WTC11 (cell line): ENCODE results near the gene SYT7. TPM values are rescaled to one million over a fixed set of nuclear protein-coding genes. Genes with fewer than 3 reads are reported as not detected.

Experiments
- ATAC-seq: fragments of 200-7000 bp; cut with Tn5 transposase; 2 replicates; pipeline ENCODE4 v1.10.0; 2021; ENCODE audit warnings: mild to moderate bottlenecking, moderate library complexity
- CTCF ChIA-PET: fragments of 300-600 bp; sonication (Branson Sonifier 250); formaldehyde crosslinking; loops from one replicate; lab custom pipeline; 2021; ENCODE audit warnings: antibody characterized with exemption; lab: Charles Lee
- POLR2A ChIA-PET: fragments of 350-600 bp; sonication (Branson Sonifier 250); formaldehyde crosslinking; loops from one replicate; lab custom pipeline; 2021; ENCODE audit warnings: antibody characterized with exemption; lab: Charles Lee
- DNase-seq: peaks from one replicate; pipeline ENCODE4 v3.0.0; 2021; ENCODE audit warnings: low spot score
- H3K27ac Mint-ChIP-seq: 2 replicates; pipeline ENCODE4 v1.8.0; 2021; ENCODE audit warnings: mixed read lengths
- H3K27me3 Mint-ChIP-seq: 2 replicates; pipeline ENCODE4 v1.8.0; 2021; ENCODE audit warnings: low read depth, mild to moderate bottlenecking, moderate library complexity, mixed read lengths
- H3K36me3 Mint-ChIP-seq: 2 replicates; pipeline ENCODE4 v1.8.0; 2021; ENCODE audit warnings: mixed read lengths
- H3K4me1 Mint-ChIP-seq: 2 replicates; pipeline ENCODE4 v1.8.0; 2022; ENCODE audit warnings: mixed read lengths
- H3K4me3 Mint-ChIP-seq: 2 replicates; pipeline ENCODE4 v1.8.0; 2021; ENCODE audit warnings: mild to moderate bottlenecking, moderate library complexity, mixed read lengths
- H3K9me3 Mint-ChIP-seq: 2 replicates; pipeline ENCODE4 v1.8.0; 2021; ENCODE audit warnings: mixed read lengths
- EMX1 ChIP-seq: fragments of 250-450 bp; sonication (Bioruptor Pico); IDR thresholded peaks from 2 replicates; pipeline ENCODE4 v1.8.0; 2021; ENCODE audit warnings: mild to moderate bottlenecking
- FOXJ3 ChIP-seq: sonication (generic); formaldehyde crosslinking; IDR thresholded peaks from 2 replicates; pipeline ENCODE4 v1.9.0; 2021; ENCODE audit warnings: missing genetic modification reagents, mild to moderate bottlenecking, borderline replicate concordance
- GRHL2 ChIP-seq: fragments of 250-450 bp; sonication (Bioruptor Pico); IDR thresholded peaks from 2 replicates; pipeline ENCODE4 v1.8.0; 2022; ENCODE audit warnings: mild to moderate bottlenecking, moderate library complexity; ENCODE audit not compliant: insufficient replicate concordance, severe bottlenecking
- JAZF1 ChIP-seq: fragments of 250-450 bp; sonication (Bioruptor Pico); IDR thresholded peaks from 2 replicates; pipeline ENCODE4 v1.9.0; 2021; ENCODE audit warnings: moderate library complexity, mild to moderate bottlenecking, inconsistent platforms
- NFYB ChIP-seq: sonication (generic); formaldehyde crosslinking; conservative IDR thresholded peaks from 2 replicates; pipeline ENCODE4 v1.8.0; 2022; ENCODE audit warnings: low read depth, missing genetic modification reagents
- NR3C1 ChIP-seq: sonication (generic); formaldehyde crosslinking; conservative IDR thresholded peaks from 2 replicates; pipeline ENCODE4 v1.8.1; 2023; ENCODE audit warnings: low read depth, mild to moderate bottlenecking, missing genetic modification reagents
- RELA ChIP-seq: sonication (generic); formaldehyde crosslinking; IDR thresholded peaks from 2 replicates; pipeline ENCODE4 v1.8.1; 2022; ENCODE audit warnings: missing genetic modification reagents, mild to moderate bottlenecking, borderline replicate concordance
- SOX15 ChIP-seq: fragments of 250-450 bp; sonication (Bioruptor Pico); IDR thresholded peaks from 2 replicates; pipeline ENCODE4 v1.9.0; 2021; ENCODE audit warnings: mild to moderate bottlenecking
- TEAD1 ChIP-seq: sonication (generic); formaldehyde crosslinking; IDR thresholded peaks from 2 replicates; pipeline ENCODE4 v1.8.0; 2022; ENCODE audit warnings: mild to moderate bottlenecking, missing genetic modification reagents
- ZNF232 ChIP-seq: sonication (generic); formaldehyde crosslinking; IDR thresholded peaks from 2 replicates; pipeline ENCODE4 v1.8.0; 2022; ENCODE audit warnings: mild to moderate bottlenecking, missing genetic modification reagents
- total RNA-seq: library from RNA; stranded (reverse); gene quantifications from 3 replicates; pipeline ENCODE4 v1.2.3, GENCODE V29; 2021
- TF ChIP-seq, protein P1 (sequence below): sonication (generic); formaldehyde crosslinking; IDR thresholded peaks from 2 replicates; pipeline ENCODE4 v1.8.1; 2022; ENCODE audit warnings: low read depth, mild to moderate bottlenecking, moderate library complexity, missing genetic modification reagents, borderline replicate concordance
- TF ChIP-seq, protein P2 (sequence below): sonication (generic); formaldehyde crosslinking; IDR thresholded peaks from 2 replicates; pipeline ENCODE4 v1.8.0; 2023; ENCODE audit warnings: missing genetic modification reagents, mild to moderate bottlenecking, borderline replicate concordance
- TF ChIP-seq, protein P3 (sequence below): sonication (generic); formaldehyde crosslinking; IDR thresholded peaks from 2 replicates; pipeline ENCODE4 v1.8.1; 2023; ENCODE audit warnings: mild to moderate bottlenecking, missing genetic modification reagents
- TF ChIP-seq, protein P4 (sequence below): sonication (generic); formaldehyde crosslinking; IDR thresholded peaks from 2 replicates; pipeline ENCODE4 v1.8.0; 2022; ENCODE audit warnings: mild to moderate bottlenecking, missing genetic modification reagents
- TF ChIP-seq, protein P5 (sequence below): sonication (generic); formaldehyde crosslinking; IDR thresholded peaks from 2 replicates; pipeline ENCODE4 v1.8.1; 2022; ENCODE audit warnings: missing genetic modification reagents, borderline replicate concordance
- TF ChIP-seq, protein P6 (sequence below): sonication (generic); formaldehyde crosslinking; IDR thresholded peaks from 2 replicates; pipeline ENCODE4 v1.8.1; 2023; ENCODE audit warnings: mild to moderate bottlenecking, missing genetic modification reagents, borderline replicate concordance

Gene SYT7
- total RNA-seq, 1 experiment from 2014 or later: 12.5 TPM

DNA sequence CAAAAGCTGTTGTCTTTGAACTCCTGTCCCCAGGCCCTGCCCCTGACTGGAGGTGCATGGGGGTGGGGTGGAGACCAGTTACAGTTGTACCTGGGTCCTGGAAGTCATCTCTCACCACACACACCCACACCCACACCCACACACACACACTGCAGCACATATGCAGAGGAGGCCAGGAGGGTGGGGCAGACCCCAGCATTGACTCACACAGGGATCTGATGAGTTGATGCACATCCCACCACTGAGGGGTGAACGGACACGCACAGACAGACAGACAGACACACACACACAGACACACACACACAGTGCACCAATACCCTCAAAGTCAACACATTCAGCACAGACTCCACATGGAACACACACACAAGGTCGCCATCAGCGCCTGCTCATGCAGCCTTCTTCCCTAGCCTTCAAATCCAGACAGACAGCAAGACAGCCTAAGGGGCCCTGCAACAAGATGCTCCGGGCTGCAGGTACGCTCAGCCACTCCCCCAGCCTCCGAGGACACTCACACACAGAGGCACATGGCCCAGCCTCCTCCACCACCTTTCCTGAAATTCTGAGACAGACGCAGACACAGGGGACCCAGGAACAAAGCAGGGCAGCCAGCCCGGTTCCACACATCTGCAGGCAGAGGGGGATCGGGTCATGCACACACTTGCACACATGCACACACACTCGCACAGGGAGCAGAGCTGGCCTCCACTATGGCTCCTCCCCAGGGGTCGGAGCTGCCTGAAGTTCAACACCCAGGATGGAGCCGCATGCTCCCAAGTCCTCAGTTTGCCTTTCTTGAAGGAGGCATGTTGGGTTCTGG, 26.5 kb downstream of the SYT7 start (continued):
- TF ChIP-seq ZNF232: no peak
- no peak for TF ChIP-seq GRHL2
- TF ChIP-seq, all 79 proteins: peak for 0

DNA sequence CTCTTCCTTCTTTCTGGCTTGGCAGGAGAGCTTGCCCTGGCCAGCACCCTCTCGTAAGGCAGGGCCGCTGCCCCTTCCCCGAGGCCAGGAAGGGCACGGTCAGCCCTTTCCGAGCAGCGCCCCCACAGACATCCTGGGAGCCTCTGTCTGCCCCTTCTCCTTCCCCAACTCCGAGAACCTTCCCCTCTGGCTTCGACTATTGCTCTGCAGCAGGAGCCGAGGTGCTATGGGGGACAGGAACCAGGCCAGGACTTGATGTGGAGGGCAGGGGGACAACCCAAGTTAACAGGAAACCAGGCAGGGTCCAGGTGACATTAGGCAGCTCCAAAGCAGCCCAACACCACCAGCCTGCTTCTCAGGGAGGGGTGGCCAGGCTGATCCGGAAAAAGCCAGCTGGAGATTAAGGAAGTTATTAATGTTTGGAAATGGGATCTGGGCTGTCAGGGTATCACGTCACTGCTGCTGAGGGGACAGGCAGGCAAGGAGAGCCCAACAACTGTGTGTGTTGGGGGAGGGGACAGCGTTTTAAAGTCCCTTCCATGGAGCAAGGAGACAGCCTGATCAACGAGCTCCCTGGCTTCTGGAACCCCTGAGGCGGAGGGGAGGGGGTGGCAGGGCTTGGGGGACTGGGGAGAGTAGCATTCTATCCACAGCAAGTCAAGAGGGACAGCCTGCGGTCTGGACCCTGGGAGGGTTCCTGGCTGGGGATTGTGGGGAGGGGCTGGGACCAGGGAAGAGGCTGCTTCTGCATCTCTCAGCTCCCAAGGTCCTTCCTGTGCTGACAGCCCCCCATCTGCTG, 27.3 kb downstream of the SYT7 start:
- H3K9me3 Mint-ChIP-seq: no peaks in the 10 kb centered on the region
- H3K27me3 Mint-ChIP-seq: peaks cover 30% of the 10 kb centered on the region
- no peak overlapping the region for H3K27ac Mint-ChIP-seq
- no peak overlapping the region for H3K4me3 Mint-ChIP-seq
- CTCF ChIA-PET: interaction anchor here (0.8 to 7.8 kb wide), 7 partner anchors 8 to 118 kb away, joined by 4 to 47 read pairs (median 12); no protein-coding TSS in a partner anchor
- no peaks in the 10 kb centered on the region for H3K36me3 Mint-ChIP-seq
- TF ChIP-seq NR3C1 (CRISPR knock-in tag) (no peak), SOX15 (CRISPR knock-in tag) (no peak), EMX1 (CRISPR knock-in tag) (no peak), TEAD1 (no peak), NFYB (CRISPR knock-in tag) (no peak), RELA (CRISPR knock-in tag) (no peak), FOXJ3 (CRISPR knock-in tag) (no peak), ZNF232 (no peak), JAZF1 (CRISPR knock-in tag) (no peak)
- TF ChIP-seq, protein P1, sequence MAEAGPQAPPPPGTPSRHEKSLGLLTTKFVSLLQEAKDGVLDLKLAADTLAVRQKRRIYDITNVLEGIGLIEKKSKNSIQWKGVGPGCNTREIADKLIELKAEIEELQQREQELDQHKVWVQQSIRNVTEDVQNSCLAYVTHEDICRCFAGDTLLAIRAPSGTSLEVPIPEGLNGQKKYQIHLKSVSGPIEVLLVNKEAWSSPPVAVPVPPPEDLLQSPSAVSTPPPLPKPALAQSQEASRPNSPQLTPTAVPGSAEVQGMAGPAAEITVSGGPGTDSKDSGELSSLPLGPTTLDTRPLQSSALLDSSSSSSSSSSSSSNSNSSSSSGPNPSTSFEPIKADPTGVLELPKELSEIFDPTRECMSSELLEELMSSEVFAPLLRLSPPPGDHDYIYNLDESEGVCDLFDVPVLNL (CRISPR knock-in tag): no peak
- TF ChIP-seq, all 79 proteins: peak for 0
- peaks cover 39% of the 10 kb centered on the region for H3K4me1 Mint-ChIP-seq
- ATAC-seq: no peak
- DNase-seq: no peak
- POLR2A ChIA-PET: no interaction called here

DNA sequence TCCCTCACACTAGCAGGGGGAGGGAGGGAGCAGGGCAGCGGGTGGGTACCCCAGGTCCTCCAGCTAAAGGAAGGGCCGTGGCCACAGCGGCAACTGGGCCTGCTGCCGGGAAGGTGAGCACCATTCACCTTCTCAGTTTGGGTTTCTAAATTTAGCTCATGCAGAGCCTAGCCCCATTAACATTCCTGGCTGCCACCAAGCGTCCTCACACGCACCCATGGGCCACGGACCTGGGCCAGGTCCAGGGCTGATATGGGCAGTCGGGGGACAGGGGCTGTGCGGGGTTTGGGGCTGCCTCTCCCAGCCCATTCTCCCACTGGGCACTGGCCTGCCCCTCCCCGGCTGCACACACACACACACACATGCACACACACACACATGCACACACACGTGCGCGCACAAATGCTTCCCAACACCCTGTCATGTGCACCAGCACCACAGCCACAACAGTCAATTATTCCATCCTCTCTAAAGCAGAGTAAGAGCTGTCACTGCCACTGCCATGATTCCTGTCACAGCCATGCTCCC, 28.7 kb downstream of the SYT7 start:
- Mint-ChIP-seq H3K4me3 (no peak overlapping the region), H3K27ac (no peak overlapping the region), H3K9me3 (no peaks in the 10 kb centered on the region), H3K27me3 (peaks cover 27% of the 10 kb centered on the region), H3K36me3 (no peaks in the 10 kb centered on the region), H3K4me1 (peaks cover 38% of the 10 kb centered on the region)
- ATAC-seq (no peak), DNase-seq (no peak)
- ChIA-PET CTCF (interaction anchor here (0.7 to 7.8 kb wide), 7 partner anchors 9 to 74 kb away, joined by 3 to 47 read pairs (median 4); partner anchors contain the start of gene LRRC10B), POLR2A (no interaction called here)
- TF ChIP-seq, protein P2, sequence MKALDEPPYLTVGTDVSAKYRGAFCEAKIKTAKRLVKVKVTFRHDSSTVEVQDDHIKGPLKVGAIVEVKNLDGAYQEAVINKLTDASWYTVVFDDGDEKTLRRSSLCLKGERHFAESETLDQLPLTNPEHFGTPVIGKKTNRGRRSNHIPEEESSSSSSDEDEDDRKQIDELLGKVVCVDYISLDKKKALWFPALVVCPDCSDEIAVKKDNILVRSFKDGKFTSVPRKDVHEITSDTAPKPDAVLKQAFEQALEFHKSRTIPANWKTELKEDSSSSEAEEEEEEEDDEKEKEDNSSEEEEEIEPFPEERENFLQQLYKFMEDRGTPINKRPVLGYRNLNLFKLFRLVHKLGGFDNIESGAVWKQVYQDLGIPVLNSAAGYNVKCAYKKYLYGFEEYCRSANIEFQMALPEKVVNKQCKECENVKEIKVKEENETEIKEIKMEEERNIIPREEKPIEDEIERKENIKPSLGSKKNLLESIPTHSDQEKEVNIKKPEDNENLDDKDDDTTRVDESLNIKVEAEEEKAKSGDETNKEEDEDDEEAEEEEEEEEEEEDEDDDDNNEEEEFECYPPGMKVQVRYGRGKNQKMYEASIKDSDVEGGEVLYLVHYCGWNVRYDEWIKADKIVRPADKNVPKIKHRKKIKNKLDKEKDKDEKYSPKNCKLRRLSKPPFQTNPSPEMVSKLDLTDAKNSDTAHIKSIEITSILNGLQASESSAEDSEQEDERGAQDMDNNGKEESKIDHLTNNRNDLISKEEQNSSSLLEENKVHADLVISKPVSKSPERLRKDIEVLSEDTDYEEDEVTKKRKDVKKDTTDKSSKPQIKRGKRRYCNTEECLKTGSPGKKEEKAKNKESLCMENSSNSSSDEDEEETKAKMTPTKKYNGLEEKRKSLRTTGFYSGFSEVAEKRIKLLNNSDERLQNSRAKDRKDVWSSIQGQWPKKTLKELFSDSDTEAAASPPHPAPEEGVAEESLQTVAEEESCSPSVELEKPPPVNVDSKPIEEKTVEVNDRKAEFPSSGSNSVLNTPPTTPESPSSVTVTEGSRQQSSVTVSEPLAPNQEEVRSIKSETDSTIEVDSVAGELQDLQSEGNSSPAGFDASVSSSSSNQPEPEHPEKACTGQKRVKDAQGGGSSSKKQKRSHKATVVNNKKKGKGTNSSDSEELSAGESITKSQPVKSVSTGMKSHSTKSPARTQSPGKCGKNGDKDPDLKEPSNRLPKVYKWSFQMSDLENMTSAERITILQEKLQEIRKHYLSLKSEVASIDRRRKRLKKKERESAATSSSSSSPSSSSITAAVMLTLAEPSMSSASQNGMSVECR (CRISPR knock-in tag): no peak
- TF ChIP-seq ZNF232 (no peak), TEAD1 (no peak), EMX1 (CRISPR knock-in tag) (no peak)
- TF ChIP-seq, protein P3, sequence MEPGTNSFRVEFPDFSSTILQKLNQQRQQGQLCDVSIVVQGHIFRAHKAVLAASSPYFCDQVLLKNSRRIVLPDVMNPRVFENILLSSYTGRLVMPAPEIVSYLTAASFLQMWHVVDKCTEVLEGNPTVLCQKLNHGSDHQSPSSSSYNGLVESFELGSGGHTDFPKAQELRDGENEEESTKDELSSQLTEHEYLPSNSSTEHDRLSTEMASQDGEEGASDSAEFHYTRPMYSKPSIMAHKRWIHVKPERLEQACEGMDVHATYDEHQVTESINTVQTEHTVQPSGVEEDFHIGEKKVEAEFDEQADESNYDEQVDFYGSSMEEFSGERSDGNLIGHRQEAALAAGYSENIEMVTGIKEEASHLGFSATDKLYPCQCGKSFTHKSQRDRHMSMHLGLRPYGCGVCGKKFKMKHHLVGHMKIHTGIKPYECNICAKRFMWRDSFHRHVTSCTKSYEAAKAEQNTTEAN (CRISPR knock-in tag): no peak
- TF ChIP-seq, protein P4, sequence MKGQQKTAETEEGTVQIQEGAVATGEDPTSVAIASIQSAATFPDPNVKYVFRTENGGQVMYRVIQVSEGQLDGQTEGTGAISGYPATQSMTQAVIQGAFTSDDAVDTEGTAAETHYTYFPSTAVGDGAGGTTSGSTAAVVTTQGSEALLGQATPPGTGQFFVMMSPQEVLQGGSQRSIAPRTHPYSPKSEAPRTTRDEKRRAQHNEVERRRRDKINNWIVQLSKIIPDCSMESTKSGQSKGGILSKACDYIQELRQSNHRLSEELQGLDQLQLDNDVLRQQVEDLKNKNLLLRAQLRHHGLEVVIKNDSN (CRISPR knock-in tag): no peak
- TF ChIP-seq, protein P5, sequence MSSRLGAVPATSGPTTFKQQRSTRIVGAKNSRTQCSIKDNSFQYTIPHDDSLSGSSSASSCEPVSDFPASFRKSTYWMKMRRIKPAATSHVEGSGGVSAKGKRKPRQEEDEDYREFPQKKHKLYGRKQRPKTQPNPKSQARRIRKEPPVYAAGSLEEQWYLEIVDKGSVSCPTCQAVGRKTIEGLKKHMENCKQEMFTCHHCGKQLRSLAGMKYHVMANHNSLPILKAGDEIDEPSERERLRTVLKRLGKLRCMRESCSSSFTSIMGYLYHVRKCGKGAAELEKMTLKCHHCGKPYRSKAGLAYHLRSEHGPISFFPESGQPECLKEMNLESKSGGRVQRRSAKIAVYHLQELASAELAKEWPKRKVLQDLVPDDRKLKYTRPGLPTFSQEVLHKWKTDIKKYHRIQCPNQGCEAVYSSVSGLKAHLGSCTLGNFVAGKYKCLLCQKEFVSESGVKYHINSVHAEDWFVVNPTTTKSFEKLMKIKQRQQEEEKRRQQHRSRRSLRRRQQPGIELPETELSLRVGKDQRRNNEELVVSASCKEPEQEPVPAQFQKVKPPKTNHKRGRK: no peak
- TF ChIP-seq, protein P6, sequence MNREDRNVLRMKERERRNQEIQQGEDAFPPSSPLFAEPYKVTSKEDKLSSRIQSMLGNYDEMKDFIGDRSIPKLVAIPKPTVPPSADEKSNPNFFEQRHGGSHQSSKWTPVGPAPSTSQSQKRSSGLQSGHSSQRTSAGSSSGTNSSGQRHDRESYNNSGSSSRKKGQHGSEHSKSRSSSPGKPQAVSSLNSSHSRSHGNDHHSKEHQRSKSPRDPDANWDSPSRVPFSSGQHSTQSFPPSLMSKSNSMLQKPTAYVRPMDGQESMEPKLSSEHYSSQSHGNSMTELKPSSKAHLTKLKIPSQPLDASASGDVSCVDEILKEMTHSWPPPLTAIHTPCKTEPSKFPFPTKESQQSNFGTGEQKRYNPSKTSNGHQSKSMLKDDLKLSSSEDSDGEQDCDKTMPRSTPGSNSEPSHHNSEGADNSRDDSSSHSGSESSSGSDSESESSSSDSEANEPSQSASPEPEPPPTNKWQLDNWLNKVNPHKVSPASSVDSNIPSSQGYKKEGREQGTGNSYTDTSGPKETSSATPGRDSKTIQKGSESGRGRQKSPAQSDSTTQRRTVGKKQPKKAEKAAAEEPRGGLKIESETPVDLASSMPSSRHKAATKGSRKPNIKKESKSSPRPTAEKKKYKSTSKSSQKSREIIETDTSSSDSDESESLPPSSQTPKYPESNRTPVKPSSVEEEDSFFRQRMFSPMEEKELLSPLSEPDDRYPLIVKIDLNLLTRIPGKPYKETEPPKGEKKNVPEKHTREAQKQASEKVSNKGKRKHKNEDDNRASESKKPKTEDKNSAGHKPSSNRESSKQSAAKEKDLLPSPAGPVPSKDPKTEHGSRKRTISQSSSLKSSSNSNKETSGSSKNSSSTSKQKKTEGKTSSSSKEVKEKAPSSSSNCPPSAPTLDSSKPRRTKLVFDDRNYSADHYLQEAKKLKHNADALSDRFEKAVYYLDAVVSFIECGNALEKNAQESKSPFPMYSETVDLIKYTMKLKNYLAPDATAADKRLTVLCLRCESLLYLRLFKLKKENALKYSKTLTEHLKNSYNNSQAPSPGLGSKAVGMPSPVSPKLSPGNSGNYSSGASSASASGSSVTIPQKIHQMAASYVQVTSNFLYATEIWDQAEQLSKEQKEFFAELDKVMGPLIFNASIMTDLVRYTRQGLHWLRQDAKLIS (CRISPR knock-in tag): no peak
